A549 treated with CpdA at 1 μM for 4 hours (cell line): ENCODE data around the gene ELOVL1. TPM values are rescaled to one million over a fixed set of nuclear protein-coding genes. Genes with fewer than 3 reads are reported as not detected.

Source experiments
- total RNA-seq: library from RNA; stranded (reverse); fragments of 200-300 nt; extraction: Qiagen RNA extraction; gene quantifications from 5 replicates; pipeline ENCODE4 v1.2.3, GENCODE V29; 2022; ENCODE audit warnings: low read depth

The ELOVL1 gene
- 141 to 151 TPM (median 149 TPM) in 5 replicates for total RNA-seq

GRCh38 chr1:43367904-43368645 lies at the start of gene ELOVL1:
Gene ELOVL1 (minus strand): TSS chr1:43368011. CDS start chr1:43365609, 2,402 bp downstream.

GRCh38 chr1:43389326-43390313 lies 21.8 kb upstream of the ELOVL1 start, which contains the start of the genes MED8 and SZT2:
Gene MED8 (minus strand): TSS chr1:43389800. CDS start chr1:43389764, 36 bp downstream.
Gene SZT2 (plus strand): TSS chr1:43389899. CDS start chr1:43389969, 70 bp downstream.

GRCh38 chr1:43358746-43359693 lies 8.8 kb downstream of the ELOVL1 start, which contains the start of gene CDC20:
Gene CDC20 (plus strand): TSS chr1:43358981. CDS start chr1:43359216, 235 bp downstream.

GRCh38 chr1:43337588-43337987 lies 30.2 kb downstream of the ELOVL1 start, which contains the start of gene MPL:
Gene MPL (plus strand): TSS chr1:43337818. CDS start chr1:43337849, 31 bp downstream.

Other genes starting within 250 kb of the ELOVL1 start
- gene EBNA1BP2, start 195.7 kb downstream of the ELOVL1 start, total RNA-seq = 183 to 204 TPM (median 193 TPM) in 5 replicates
- gene CFAP57, start 195.7 kb downstream of the ELOVL1 start, total RNA-seq = 0.21 to 0.58 TPM (median 0.33 TPM) in 5 replicates
- gene TMEM125, start 98.0 kb downstream of the ELOVL1 start, total RNA-seq = not detected in 5 replicates
- not detected in 5 replicates for gene C1orf210, start 82.4 kb downstream of the ELOVL1 start, total RNA-seq
- gene TIE1, start 67.0 kb downstream of the ELOVL1 start, total RNA-seq = not detected in 5 replicates
- gene MPL, start 30.2 kb downstream of the ELOVL1 start, total RNA-seq = 0.09 to 0.22 TPM in 2 of 5 replicates, not detected in the others
- gene CDC20, start 9.0 kb downstream of the ELOVL1 start, total RNA-seq = 165 to 205 TPM (median 195 TPM) in 5 replicates
- 37.0 to 38.6 TPM (median 38.1 TPM) in 5 replicates for gene MED8, start 21.8 kb upstream of the ELOVL1 start, total RNA-seq
- 6.5 to 9.9 TPM (median 6.9 TPM) in 5 replicates for gene SZT2, start 21.9 kb upstream of the ELOVL1 start, total RNA-seq
- 12.0 to 18.3 TPM (median 15.5 TPM) in 5 replicates for gene HYI, start 85.9 kb upstream of the ELOVL1 start, total RNA-seq
- gene PTPRF, start 162.9 kb upstream of the ELOVL1 start, total RNA-seq = 81.6 to 112 TPM (median 100 TPM) in 5 replicates